ENCODE measurements around the gene KLHDC3.
"Not testable (repeated sequence)": the region's sequence is repeated elsewhere in the genome, so short reads cannot be mapped to it uniquely, and the experiment has no call there.

KLHDC3 gene

DNA sequence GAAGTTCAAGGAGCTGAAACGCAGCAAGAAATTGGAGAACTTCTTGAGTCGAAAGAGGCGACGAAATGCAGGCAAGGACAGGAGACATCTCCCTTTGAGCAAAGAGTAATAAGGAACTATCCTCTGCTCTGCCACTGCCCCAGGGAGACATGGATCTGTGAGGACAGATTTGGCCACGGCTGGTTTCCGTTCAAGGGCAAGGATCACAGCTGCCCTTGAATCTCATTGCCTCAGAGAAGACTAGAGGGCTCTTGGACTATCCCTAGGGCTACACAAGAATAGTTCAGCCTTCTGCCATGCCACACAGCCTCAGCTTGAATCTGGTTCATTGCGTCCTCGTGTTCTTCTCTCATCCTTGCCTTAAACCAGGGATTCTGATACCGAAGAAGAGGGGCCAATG is 15.1 kb downstream of the KLHDC3 start:
- DNase-seq (ENCODE audit: low read depth): no peak

DNA sequence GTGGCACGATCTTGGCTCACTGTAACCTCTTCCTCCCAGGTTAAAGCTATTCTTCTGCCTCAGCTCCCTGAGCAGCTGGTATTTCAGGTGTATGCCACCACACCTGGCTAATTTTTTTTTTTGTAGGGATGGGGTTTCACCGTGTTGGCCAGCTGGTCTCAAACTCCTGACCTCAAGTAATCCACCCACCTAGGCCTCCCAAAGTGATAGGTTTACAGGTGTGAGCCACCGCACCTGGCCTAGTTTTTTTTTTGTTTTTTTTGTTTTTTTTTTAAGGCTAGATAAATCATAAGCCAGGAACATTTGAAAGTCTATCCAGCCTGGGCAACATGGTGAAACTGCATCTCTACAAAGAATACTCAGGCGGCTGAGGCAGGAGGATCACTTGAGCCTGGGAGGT is 18.3 kb downstream of the KLHDC3 start:
- DNase-seq (ENCODE audit: low read depth): no peak

DNA sequence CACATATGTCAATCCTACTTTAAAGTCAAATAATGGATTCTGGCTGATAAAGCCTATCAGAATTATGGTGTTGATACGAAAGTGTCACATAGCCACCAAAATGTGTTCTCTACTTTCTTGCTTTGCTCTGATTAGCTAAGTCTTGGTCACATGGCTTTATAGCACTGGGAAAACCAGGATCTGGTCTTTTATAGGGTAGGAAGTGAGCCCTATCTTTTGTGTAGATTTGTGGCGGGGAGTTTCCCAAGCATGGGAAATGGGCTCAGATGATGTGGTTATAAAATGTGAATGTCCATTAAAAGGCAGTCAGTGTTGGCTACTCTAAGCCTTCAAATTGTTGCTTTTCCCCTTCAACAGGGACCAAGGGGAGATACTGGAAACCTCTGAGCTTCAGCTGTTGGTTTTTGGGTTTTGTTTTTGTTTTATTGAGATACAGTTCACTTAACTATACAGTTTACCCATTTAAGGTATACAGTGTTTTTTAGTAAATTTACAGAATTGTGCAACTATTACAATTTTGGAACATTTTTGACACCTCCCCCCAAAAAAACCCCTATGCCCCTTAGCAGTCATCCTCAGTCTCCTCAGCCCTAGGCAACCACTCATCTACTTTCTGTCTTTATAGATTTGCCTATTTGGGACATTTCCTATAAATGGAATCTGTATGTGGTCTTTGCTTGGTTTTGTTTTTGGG is 19.6 kb downstream of the KLHDC3 start:
- no peak for DNase-seq (ENCODE audit: low read depth)

DNA sequence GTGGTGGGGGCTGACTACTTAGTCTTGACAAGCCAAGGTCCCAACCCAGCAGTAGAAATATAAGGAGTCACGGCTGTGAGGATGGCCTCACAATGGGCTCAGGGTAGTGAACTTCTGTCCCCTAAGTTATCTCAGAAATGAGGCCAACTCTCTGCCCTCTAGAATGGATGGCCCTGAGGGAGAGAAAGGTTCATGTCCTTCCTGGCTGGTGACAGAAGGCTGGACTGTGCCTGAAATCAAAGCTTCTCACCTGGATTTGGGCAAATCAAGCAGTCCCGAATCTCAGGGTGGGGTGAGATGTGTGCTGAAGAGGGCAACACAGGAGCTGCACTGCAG is 20.1 kb downstream of the KLHDC3 start:
- DNase-seq (ENCODE audit: low read depth): no peak

DNA sequence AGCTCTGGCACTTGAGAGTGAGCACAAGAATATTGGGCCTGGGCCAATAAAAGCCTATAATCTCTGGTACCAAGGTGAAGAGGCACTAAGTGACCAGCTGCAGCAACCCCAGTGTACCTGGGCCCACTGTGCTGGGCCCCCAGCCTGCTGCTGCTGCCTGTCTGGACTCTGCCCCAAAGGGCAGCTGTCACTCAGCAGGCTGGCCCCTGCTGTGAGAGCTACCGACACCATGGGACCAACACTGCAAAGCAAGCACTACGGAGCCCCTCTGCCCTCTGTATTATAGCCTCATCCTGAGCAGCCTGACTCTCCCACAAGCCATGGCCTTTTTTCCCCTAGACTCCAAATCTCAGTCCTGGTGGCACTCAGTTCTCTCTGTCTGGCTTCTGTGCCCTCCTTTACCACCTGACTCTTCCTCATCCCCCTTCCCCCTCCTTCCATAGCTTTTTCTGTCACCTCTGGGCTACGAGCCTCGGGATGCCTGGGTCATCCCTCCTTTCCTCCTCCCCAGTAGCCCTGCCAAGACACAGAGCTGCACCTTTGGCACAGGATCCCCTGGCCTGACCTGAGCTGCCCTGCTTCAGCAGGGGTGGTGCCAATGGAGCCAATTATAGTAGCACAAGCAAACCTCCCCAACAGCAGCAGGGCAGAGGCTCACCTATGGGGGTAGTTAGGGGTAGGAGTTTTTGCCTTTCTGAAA is 21.6 kb downstream of the KLHDC3 start:
- DNase-seq (ENCODE audit: low read depth): no peak

DNA sequence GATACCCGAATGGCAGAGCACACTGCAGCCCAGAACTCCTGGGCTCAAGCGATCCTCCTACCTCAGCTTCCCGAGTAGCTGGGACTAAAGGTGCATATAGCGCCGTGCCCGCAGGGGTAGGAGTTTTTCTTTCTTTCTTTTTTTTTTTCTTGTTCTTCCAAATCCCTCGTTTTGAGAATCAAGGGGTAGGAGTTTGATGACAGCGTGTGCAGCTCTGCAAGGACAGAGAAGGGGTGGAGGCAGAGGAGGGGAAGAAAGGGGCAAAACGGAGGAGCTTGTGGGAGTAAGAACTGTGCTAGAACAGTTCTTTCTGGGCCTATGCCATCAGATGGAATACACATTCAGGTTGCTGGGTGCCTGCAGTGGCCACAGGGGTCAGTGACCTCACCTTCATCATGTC is 22.7 kb downstream of the KLHDC3 start:
- no peak for DNase-seq (ENCODE audit: low read depth)

DNA sequence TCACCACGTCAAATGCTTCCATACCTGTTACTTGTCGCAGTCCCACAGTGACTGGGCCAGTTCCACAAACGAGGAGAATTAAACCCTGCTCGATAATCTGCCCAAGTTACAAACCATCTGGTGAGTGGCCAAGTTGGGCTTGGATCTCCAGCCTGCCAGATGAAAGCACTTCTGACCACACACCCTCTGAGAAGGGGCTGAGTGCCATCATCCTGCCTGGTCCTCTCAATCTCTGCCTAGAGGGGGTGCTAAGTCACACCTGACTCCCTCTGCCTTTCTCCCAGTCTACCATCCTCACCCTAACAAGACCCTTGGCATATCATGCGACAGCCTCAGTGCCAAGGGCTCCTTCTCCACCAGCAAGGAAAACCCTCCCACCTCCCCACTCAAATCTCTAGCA is 23.1 kb downstream of the KLHDC3 start:
- no peak for DNase-seq (ENCODE audit: low read depth)

DNA sequence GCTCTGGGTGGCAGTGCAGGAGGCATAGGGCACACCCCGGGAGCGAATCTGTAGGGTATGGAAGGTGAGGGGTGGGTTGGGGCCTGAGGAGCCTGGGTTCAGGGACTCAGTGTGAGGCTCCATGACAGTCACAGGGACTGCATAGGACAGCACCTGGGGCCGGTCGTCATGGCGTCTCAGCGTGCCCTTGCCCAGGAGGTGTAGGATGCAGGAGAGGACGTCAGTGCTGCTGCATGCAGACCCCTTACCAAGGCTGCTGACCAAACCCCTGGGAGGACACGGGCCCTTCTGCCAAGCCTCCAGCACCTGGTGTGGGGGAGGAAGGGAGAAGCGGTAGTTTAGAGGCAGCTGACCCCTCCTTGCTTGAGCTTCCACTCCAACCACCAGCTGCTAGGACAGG is 23.7 kb downstream of the KLHDC3 start:
- DNase-seq (ENCODE audit: low read depth): no peak

DNA sequence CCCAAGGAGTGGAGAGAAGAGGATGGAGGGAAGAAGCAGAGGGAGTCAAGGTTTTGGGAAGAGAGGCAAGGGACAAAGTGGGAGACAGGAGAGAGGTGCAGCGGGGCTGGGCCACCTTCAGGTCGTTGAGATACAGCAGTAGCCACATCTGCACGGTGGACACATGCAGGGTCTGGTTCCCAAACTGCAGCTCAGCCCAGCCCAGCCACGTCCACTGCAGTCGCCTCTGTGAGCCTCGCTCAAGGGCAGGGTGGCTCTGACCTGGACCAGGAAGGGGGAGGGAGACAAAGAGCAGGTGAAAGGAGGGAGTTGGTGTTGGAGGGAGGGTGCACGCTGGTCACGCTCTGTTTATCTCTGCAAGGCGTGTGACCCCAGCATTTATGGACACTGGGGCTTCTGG is 24.7 kb downstream of the KLHDC3 start:
- no peak for DNase-seq (ENCODE audit: low read depth)

DNA sequence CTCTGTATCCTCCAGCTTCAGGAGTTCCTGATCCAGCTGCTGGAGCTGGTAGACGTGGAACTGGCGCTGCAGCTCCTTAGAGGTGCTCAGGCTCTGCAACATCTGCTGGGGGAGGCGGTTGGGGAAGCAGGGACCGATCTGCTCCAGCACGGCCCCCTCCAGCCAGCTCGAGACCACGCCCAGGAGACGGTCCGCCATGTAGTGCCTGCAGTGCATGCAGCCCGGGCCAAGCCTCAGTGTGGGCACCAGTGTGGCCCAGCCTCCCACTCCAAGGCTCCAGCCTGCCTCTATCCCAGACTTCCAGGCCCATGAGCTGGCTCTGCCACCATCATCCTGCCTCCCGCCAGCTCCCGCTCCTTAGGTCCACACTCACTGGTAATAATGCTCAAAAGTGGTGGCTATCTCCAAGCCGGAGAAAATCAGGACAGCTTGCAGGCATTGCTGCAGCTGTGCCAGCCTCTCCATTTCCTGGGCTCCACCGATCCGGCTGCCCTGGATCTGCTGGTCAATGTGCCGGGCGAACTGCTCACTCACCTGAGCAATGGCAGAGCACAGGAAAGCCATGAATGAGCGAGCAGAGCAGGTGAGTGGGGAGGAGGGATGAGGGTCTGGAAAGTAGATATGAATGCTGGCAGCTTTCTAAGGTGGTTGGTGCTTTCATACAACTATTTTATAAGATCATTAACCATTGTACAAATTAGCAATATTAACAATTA is 26.7 kb downstream of the KLHDC3 start:
- DNase-seq (ENCODE audit: low read depth): no peak

DNA sequence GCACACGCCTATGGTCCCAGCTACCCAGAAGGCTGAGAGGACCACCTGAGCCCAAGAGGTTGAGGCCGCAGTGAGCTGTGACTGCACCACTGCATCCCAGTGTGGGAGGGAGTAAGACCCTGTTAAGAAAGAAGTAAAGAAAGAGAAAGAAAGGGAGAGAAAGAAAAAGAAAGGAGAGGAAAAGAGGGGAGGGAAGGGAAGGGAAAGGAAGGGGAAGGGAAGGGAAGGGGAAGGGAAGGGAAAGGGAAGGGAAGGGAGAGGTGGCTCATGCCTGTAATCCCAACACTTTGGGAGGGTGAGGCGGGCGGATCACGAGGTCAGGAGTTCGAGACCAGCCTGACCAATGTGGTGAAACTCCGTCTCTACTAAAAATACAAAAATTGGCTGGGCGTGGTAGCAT is 27.4 kb downstream of the KLHDC3 start:
- DNase-seq (ENCODE audit: low read depth): not testable (repeated sequence)

DNA sequence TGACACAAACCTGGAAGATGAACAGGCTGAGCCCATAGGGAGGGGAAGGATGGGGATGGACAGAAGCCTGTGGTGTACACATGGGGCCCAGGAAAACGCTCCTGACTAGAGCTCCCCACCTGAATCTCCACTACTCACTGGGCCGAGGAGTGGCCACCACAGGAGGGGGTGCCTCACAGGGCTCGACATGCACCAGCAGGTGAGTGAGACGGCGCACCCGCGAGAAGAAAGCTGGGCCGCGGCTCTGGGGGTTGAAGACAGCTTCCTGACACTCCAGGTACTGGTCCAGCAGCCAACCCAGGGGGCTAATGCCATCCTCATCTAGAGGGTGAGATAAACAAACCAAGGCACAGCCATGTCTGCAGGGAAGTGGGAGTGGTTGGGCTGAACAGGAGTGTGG is 29.3 kb downstream of the KLHDC3 start:
- DNase-seq (ENCODE audit: low read depth): no peak

DNA sequence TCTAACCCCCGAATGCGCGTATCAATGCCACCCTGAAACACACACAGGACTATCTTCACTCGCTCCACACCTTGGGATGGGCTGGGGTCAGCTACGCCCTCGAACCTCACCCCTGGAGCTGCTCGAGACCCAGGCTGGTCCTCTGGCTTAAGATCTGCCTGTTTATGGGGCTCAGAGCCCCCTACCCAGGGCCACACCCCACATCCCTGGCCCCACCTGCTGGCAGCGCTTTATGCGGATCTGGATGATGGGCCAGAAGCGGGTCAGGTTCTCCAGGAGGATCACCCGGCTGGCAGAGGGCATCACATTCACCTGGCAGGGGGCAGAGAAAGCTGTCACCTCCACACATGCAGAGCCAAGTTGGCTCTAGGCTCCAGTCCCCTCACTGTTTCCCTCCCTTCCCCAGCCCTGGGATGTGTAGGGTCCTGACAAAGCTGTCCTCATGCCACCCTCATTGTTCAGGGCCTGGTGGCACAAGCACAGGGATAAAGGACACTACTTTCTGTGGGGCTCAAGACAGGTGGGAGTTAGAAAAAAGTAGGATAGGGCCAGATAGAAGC is 31.4 kb downstream of the KLHDC3 start:
- DNase-seq (ENCODE audit: low read depth): no peak

DNA sequence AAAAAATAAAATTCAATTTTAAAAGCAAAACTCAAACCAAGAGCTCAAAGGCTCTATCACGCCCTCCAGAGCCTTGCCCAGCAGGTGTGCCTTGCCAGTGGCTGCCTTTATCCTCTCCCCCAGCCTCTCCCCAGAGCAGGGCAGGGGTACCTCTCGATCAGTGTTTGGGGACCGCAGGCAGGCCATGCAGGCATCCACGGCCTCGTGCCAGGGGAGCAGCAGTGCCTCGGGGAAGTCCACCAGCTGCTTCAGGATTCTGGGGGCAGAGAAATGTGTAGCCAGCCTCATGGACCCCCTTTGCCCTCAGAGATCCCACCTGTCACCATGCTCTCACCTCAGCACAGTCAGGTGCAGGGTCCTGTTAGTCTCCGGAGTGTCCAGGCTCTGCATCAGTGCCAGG is 33.9 kb downstream of the KLHDC3 start:
- DNase-seq (ENCODE audit: low read depth): no peak

DNA sequence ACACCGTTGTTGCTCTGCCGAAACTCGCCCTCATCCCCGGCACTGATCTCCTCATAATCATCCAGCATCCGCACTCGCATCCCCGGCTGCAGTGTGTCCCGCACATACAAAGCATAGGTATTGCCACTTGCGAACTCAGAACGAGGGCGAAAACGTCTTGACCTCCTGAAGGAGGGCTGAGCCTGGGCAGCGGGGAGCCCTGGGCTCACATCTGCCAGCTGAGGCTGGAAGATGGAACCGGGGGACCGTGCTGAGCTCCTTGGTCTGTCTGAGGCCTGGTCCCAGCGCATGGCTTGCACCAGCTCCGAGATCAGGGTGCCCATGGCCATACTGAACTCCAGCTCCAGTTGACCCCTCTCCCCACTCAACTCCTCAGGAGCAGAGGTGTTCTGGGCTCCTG is 36.9 kb downstream of the KLHDC3 start:
- DNase-seq (ENCODE audit: low read depth): no peak

DNA sequence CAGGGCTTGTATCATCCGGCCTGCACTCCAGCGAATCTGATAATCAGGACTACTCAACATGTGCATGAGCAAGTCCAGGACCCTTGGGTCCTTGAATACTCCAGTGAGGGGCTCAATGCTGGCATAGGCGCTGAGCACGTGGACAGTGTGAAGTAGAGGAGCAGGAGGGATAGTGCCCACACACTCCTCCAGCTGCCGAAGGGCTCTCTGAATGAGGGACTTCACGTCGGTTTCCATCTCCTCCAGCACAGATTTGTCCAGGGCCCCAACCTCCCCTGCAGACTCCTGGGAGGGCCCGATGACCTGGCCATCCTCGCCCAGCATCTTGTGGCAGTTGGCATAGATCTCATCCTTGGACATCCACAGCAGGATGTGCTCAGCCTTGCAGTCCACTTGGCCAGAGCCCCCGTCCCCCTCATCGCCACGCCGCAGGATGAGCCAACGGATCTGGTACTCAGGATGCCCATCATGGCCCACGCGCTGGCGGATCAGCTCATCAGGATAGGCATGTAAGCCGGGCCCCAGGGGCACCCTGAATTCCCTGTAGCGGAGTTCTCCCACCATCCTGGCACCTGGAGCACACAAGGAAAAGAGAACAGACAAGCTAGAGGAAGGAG is 38.3 kb downstream of the KLHDC3 start:
- DNase-seq (ENCODE audit: low read depth): no peak

DNA sequence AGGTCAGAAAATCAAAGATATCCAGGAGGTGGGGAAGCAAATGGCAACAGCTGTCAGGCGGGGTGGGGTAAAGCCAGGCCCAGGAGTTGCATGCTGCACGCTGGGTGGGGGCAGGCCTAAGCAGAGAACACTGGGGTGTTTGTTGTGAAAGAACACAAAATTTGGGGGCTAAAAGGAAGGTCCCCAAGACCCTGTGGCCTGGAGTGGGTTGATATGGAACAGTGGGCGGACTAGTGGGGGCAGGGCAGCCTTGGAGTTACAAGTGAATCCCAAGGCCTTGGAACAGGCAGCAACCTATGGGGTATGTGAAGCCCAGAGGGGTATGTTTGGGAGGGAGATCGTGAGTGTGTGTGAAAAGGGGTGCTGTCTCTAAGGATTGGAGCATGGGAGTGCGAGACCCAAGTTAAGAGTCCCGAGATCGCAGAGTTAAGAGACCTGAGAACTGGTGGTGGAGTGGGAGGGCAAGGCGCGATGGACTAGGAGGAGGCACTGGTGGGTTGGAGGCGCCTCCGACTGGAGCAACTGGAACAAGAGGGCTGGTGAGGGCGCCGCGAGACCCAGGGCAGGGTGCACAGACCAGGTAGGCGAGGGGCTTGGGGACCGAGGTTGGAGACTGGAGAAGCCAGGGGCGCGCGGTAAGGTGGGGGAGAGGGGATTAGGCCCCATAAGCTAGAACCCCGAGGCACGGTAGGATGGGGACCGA is 38.9 kb downstream of the KLHDC3 start:
- no peak for DNase-seq (ENCODE audit: low read depth)

DNA sequence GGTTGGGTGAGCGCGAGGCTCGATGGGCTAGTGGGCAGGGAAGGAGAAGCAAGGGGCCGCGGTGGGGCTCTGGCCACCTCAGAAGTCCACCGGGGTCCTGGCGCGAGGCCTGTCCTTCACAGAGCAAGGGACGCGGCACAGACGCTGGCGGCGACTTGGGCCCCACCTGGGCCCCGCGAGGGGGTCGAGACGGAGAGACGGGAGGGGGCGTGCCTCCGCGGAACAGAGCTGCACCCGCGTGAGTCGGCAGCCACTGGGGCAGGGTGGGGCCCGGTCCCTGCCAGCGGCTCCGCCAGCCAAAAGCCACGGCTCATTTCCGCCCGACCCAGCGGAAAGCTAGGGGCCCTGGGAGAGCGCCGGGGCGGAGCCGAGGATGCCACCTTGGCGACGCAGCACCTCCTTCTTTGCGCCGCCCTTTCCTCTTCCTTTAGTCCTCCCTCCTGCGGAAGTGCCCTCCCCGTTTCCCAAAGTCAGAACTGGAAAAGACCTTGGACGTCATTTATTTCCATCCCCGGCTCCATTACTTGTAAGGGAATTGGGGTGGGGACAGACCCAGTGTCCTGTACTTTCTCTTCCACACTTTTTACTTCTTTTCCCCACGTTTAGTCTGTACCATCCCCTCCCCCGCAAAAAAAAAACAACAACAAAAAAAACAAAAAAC is 39.6 kb downstream of the KLHDC3 start, which contains the start of gene CUL7:
CUL7 (minus strand) TSS at position 307 of the 661 bp plus-strand sequence. CDS start 1,063 bp downstream, outside the sequence.
- DNase-seq (ENCODE audit: low read depth): peak; percentile 76

DNA sequence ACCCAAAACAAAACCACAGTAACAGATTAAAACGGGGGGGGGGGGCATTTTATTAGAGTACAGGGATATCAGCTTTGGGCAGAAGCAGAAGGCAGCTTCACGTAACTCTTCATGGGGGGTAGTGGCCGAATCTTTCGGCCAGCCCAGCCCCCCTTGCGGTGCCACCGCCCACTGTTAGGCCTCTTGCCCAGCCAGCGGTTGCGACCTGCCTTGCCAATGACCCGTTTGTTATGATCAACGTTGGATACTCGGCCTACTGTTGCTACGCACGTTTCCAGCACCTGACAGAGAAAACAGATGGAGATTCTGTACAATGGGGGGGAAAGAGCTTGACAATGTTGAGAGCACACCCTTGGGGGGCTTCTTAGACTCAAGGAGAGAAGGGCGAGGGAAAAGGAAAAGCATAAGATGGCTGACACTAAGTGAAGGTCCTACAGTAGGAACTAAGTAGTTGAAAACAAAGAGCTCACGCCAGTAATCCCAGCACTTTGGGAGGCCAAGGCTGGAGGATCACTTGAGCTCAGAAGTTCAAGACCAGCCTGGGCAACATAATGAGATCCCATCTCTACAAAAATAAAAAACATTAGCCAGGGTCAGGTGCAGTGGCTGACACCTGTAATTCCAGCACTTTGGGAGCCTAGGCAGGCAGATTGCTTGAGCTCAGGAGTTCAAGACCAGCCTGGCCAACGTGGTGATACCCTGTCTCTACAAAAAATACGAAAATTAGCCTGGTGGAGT is 40.3 kb downstream of the KLHDC3 start:
- no peak for DNase-seq (ENCODE audit: low read depth)

DNA sequence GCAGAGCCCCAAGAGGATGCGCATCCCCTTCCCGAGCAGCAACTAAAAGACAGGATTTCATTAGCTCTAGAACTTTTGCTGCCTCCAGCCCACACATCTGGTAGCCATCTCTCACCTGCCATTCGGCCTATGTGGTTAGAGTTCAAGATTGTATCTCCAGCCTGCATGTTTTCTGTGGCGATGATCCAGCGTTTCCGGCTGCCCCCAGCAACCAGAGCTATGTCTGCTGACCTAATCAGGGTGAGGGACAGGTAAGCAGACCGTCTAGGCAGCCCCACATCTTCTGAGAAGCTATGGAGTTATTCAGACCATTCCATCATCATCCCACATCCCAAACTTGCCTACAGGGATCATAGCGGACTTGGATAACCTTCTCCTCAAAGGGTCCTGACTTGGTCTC is 41.9 kb downstream of the KLHDC3 start:
- no peak for DNase-seq (ENCODE audit: low read depth)

DNA sequence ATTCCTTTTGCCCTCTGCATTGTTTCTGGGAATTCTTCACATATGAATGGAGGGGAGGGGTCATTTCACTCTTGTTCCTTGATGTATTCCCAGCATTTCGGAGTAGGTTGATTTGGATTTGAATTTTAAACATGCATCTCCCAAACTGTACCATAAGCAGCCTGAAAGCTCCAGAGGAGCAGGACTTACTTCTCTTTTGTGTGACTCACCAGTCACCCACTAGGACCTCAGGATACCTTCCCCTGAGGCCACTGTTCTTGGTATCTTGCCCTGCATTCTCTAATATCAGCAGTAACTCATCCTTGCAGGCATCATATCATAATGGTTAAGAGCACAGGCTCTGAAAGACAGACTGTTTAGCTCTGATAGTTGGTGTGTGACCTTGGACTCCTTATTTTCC is 44.5 kb downstream of the KLHDC3 start:
- DNase-seq (ENCODE audit: low read depth): no peak
